GM23248 (cell line): ENCODE results near the gene CTNND2. TPM values are rescaled to one million over a fixed set of nuclear protein-coding genes. Genes with fewer than 3 reads are reported as not detected.

Experiments used
- DNase-seq: peaks from one replicate; pipeline ENCODE4 v3.0.0-alpha.2; 2015
- H2AFZ ChIP-seq: fragments of 200-600 bp; sonication (generic); 2 replicates; pipeline ENCODE4 v1.6.1; 2016; ENCODE audit warnings: antibody characterized with exemption
- H3F3A ChIP-seq: fragments of 200-600 bp; sonication (generic); 2 replicates; pipeline ENCODE4 v1.6.1; 2016; ENCODE audit warnings: mild to moderate bottlenecking, antibody characterized with exemption, mixed run types; ENCODE audit not compliant: insufficient read depth
- H3K27ac ChIP-seq: fragments of 200-600 bp; sonication (generic); 2 replicates; pipeline ENCODE4 v1.5.1; 2016; ENCODE audit warnings: mild to moderate bottlenecking
- H3K27me3 ChIP-seq: fragments of 200-600 bp; sonication (generic); replicated peaks from 2 replicates; pipeline ENCODE4 v1.6.1; 2016; ENCODE audit warnings: mild to moderate bottlenecking; ENCODE audit not compliant: insufficient read depth
- H3K36me3 ChIP-seq: fragments of 200-600 bp; sonication (generic); 2 replicates; pipeline ENCODE4 v1.6.1; 2016; ENCODE audit warnings: low read depth, mild to moderate bottlenecking
- H3K4me1 ChIP-seq: fragments of 200-600 bp; sonication (generic); 2 replicates; pipeline ENCODE4 v1.6.1; 2016; ENCODE audit warnings: mild to moderate bottlenecking; ENCODE audit not compliant: insufficient read depth
- H3K4me2 ChIP-seq: fragments of 200-600 bp; sonication (generic); one replicate; pipeline ENCODE4 v1.6.1; 2016; ENCODE audit warnings: mild to moderate bottlenecking; ENCODE audit not compliant: unreplicated experiment
- H3K4me3 ChIP-seq: fragments of 200-600 bp; sonication (generic); 2 replicates; pipeline ENCODE4 v1.5.1; 2016; ENCODE audit warnings: mild to moderate bottlenecking
- H3K79me2 ChIP-seq: fragments of 200-600 bp; sonication (generic); 2 replicates; pipeline ENCODE4 v1.6.1; 2016; ENCODE audit warnings: mild to moderate bottlenecking; ENCODE audit not compliant: insufficient read depth
- H3K9ac ChIP-seq: fragments of 200-600 bp; sonication (generic); 2 replicates; pipeline ENCODE4 v1.6.1; 2016; ENCODE audit warnings: mild to moderate bottlenecking
- H3K9me2 ChIP-seq: fragments of 200-600 bp; sonication (generic); 2 replicates; pipeline ENCODE4 v1.6.1; 2016; ENCODE audit warnings: mixed run types, mild to moderate bottlenecking, moderate library complexity; ENCODE audit not compliant: insufficient read depth
- H3K9me3 ChIP-seq: fragments of 200-600 bp; sonication (generic); one replicate; pipeline ENCODE4 v1.6.1; 2017; ENCODE audit warnings: low read depth
- H4K20me1 ChIP-seq: fragments of 200-600 bp; sonication (generic); 2 replicates; pipeline ENCODE4 v1.6.0; 2016; ENCODE audit not compliant: insufficient read depth
- EZH2 ChIP-seq: fragments of 200-600 bp; sonication (generic); IDR thresholded peaks from 2 replicates; pipeline ENCODE4 v1.6.1; 2018; ENCODE audit warnings: antibody characterized with exemption, mild to moderate bottlenecking; ENCODE audit not compliant: insufficient read depth, poor library complexity, severe bottlenecking
- EZH2phosphoT487 ChIP-seq: fragments of 200-600 bp; sonication (generic); IDR thresholded peaks from 2 replicates; pipeline ENCODE4 v1.6.1; 2018; ENCODE audit warnings: antibody characterized with exemption, moderate library complexity, mild to moderate bottlenecking, low read depth; ENCODE audit not compliant: insufficient read depth
- WGBS, 2 experiments: methylation state at CpG; one replicate each; pipeline ENCODE4 v1.1.6; 2015 to 2017; ENCODE audit warnings: low lambda C conversion rate in 2 of 2, low coverage in 1 of 2; ENCODE audit errors: missing lambda C conversion rate in 2 of 2; 5-methylcytosine and 5-hydroxymethylcytosine counted together
- in situ Hi-C: fragments of 300-500 bp; cut with MboI; formaldehyde crosslinking; loops from 2 replicates; pipeline ENCODE4 v1.15.0; 2020
- polyA plus RNA-seq: library from polyadenylated mRNA; unstranded; fragments of >200 nt; fragmentation: Nextera tagmentation; extraction: Ambion mirVana; gene quantifications from 2 replicates; pipeline ENCODE4 v1.2.1, GENCODE V29; 2016
- total RNA-seq: library from RNA; depleted of rRNA; stranded (reverse); fragments of >200 nt; shearing (Covaris generic); gene quantifications from 2 replicates; pipeline ENCODE4 v1.2.3, GENCODE V29; 2014

The CTNND2 gene
- total and polyA plus RNA-seq, 2 experiments from 2014 or later, result not detected

DNA sequence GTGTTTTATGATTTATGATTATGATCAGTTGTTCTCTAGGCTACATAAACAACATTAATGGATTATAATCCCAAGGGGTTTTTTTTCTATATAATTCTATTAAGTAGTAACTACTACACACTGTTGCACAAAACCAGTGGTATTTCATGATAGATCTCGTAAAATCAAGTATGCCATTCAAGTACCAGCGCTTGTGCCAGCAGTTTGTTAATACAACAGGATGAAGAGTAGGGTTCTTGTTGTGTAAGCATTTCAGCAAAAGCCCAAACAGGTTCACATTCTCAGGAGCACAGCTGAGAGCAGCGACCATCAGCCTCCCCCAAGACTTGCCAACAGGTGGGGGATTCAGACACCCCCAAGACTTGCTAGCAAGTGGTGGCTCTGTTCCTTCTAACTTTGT lies 88.8 kb downstream of the CTNND2 start:
- in situ Hi-C loops, result no loop called here
- no peaks in the 10 kb centered on the region for H3K9me3 ChIP-seq
- TF ChIP-seq EZH2phosphoT487, result no peak
- TF ChIP-seq EZH2, result no peak
- 6 to 8% methylated on average over 3 of the region's 3 CpGs for WGBS, 2 experiments
- no peaks in the 10 kb centered on the region for H3K36me3 ChIP-seq
- H3K9me2 ChIP-seq, result no peaks in the 10 kb centered on the region
- no peak overlapping the region for H2AFZ ChIP-seq
- no peaks in the 10 kb centered on the region for H4K20me1 ChIP-seq
- no peaks in the 10 kb centered on the region for H3F3A ChIP-seq
- no peaks in the 10 kb centered on the region for H3K4me1 ChIP-seq
- H3K9ac ChIP-seq, result no peak overlapping the region
- DNase-seq, result no peak
- H3K4me2 ChIP-seq, result no peak overlapping the region
- H3K79me2 ChIP-seq, result no peaks in the 10 kb centered on the region
- H3K27ac ChIP-seq, result no peak overlapping the region
- no peaks in the 10 kb centered on the region for H3K27me3 ChIP-seq
- no peak overlapping the region for H3K4me3 ChIP-seq

- 1 to 6% methylated on average over 4 of the region's 4 CpGs for WGBS, 2 experiments
- H3K9me2 ChIP-seq, result no peaks in the 10 kb centered on the region
- H4K20me1 ChIP-seq, result no peaks in the 10 kb centered on the region
- no peak overlapping the region for H3K4me2 ChIP-seq
- no peak overlapping the region for H3K27ac ChIP-seq
- H2AFZ ChIP-seq, result no peak overlapping the region
- H3K36me3 ChIP-seq, result no peaks in the 10 kb centered on the region
- H3K9me3 ChIP-seq, result no peaks in the 10 kb centered on the region
- TF ChIP-seq EZH2 (no peak), EZH2phosphoT487 (no peak)
- no peak overlapping the region for H3K9ac ChIP-seq
- no peaks in the 10 kb centered on the region for H3K4me1 ChIP-seq
- no peak overlapping the region for H3K4me3 ChIP-seq
- in situ Hi-C loops, result no loop called here
- no peaks in the 10 kb centered on the region for H3F3A ChIP-seq
- H3K27me3 ChIP-seq, result no peaks in the 10 kb centered on the region
- no peak for DNase-seq
- no peaks in the 10 kb centered on the region for H3K79me2 ChIP-seq
These were observed 89.9 kb downstream of the CTNND2 start for GRCh38 chr5:11814373-11814772.

GRCh38 chr5:11809407-11809806 lies 94.8 kb downstream of the CTNND2 start:
- Histone ChIP-seq H3K4me1 (no peaks in the 10 kb centered on the region), H3K9me2 (no peaks in the 10 kb centered on the region), H3K9ac (no peak overlapping the region), H3K27me3 (no peaks in the 10 kb centered on the region), H3K36me3 (no peaks in the 10 kb centered on the region), H3K9me3 (no peaks in the 10 kb centered on the region), H4K20me1 (no peaks in the 10 kb centered on the region), H3F3A (no peaks in the 10 kb centered on the region), H3K27ac (no peak overlapping the region), H3K4me3 (no peak overlapping the region), H3K4me2 (no peak overlapping the region), H2AFZ (no peak overlapping the region), H3K79me2 (no peaks in the 10 kb centered on the region)
- TF ChIP-seq EZH2 (no peak), EZH2phosphoT487 (no peak)
- no peak for DNase-seq
- in situ Hi-C loops, result no loop called here
- 0 to 5% methylated on average over 3 of the region's 3 CpGs for WGBS, 2 experiments

DNA sequence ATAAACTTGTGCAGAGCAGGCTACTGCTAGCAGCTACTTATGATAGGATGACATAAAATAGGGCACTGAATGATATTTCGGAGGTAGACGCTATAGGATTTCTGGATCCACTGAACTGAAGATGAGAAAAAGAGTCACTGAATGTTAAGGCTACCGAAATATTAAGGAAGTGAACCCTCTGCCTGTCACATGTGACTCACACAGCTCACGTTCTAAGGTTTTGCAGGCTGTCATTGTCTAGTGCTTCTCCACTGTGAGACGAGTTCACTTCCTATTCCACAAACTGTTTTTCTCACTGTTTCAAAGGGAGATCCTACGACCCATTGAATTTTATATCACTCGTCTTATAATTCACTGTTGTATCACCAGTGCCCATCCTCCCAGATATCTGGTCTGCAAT lies 100.8 kb downstream of the CTNND2 start:
- Histone ChIP-seq H3K79me2 (no peaks in the 10 kb centered on the region), H3F3A (no peaks in the 10 kb centered on the region), H2AFZ (no peak overlapping the region), H3K4me2 (no peak overlapping the region), H3K9me3 (no peaks in the 10 kb centered on the region), H3K27me3 (no peaks in the 10 kb centered on the region), H3K4me3 (no peak overlapping the region), H4K20me1 (no peaks in the 10 kb centered on the region), H3K9ac (no peak overlapping the region), H3K36me3 (no peaks in the 10 kb centered on the region), H3K9me2 (no peaks in the 10 kb centered on the region), H3K4me1 (no peaks in the 10 kb centered on the region), H3K27ac (no peak overlapping the region)
- DNase-seq, result no peak
- no peak for TF ChIP-seq EZH2
- WGBS, 2 experiments, result 27 to 35% methylated on average over 7 of the region's 7 CpGs
- in situ Hi-C loops, result no loop called here

- no peak overlapping the region for H3K4me3 ChIP-seq
- H2AFZ ChIP-seq, result no peak overlapping the region
- no peak overlapping the region for H3K9ac ChIP-seq
- H3K9me2 ChIP-seq, result no peaks in the 10 kb centered on the region
- H3K9me3 ChIP-seq, result no peaks in the 10 kb centered on the region
- DNase-seq, result no peak
- H3K36me3 ChIP-seq, result no peaks in the 10 kb centered on the region
- WGBS, 2 experiments, result 28 to 46% methylated on average over 2 of the region's 2 CpGs
- no peaks in the 10 kb centered on the region for H3K27me3 ChIP-seq
- in situ Hi-C loops, result no loop called here
- no peaks in the 10 kb centered on the region for H4K20me1 ChIP-seq
- H3F3A ChIP-seq, result no peaks in the 10 kb centered on the region
- no peak overlapping the region for H3K27ac ChIP-seq
- H3K4me2 ChIP-seq, result no peak overlapping the region
- no peaks in the 10 kb centered on the region for H3K79me2 ChIP-seq
- H3K4me1 ChIP-seq, result no peaks in the 10 kb centered on the region
- no peak for TF ChIP-seq EZH2
- TF ChIP-seq EZH2phosphoT487, result no peak
These were observed 103.2 kb downstream of the CTNND2 start for GRCh38 chr5:11801061-11801460.
